GM23248 (cell line): ENCODE measurements around the gene EMD. TPM values are rescaled to one million over a fixed set of nuclear protein-coding genes. Genes with fewer than 3 reads are reported as not detected.

Experiments used
- DNase-seq: peaks from one replicate; pipeline ENCODE4 v3.0.0-alpha.2; 2015
- H2AFZ ChIP-seq: fragments of 200-600 bp; sonication (generic); 2 replicates; pipeline ENCODE4 v1.6.1; 2016; ENCODE audit warnings: antibody characterized with exemption
- H3F3A ChIP-seq: fragments of 200-600 bp; sonication (generic); 2 replicates; pipeline ENCODE4 v1.6.1; 2016; ENCODE audit warnings: mild to moderate bottlenecking, antibody characterized with exemption, mixed run types; ENCODE audit not compliant: insufficient read depth
- H3K27ac ChIP-seq: fragments of 200-600 bp; sonication (generic); 2 replicates; pipeline ENCODE4 v1.5.1; 2016; ENCODE audit warnings: mild to moderate bottlenecking
- H3K27me3 ChIP-seq: fragments of 200-600 bp; sonication (generic); replicated peaks from 2 replicates; pipeline ENCODE4 v1.6.1; 2016; ENCODE audit warnings: mild to moderate bottlenecking; ENCODE audit not compliant: insufficient read depth
- H3K36me3 ChIP-seq: fragments of 200-600 bp; sonication (generic); 2 replicates; pipeline ENCODE4 v1.6.1; 2016; ENCODE audit warnings: low read depth, mild to moderate bottlenecking
- H3K4me1 ChIP-seq: fragments of 200-600 bp; sonication (generic); 2 replicates; pipeline ENCODE4 v1.6.1; 2016; ENCODE audit warnings: mild to moderate bottlenecking; ENCODE audit not compliant: insufficient read depth
- H3K4me2 ChIP-seq: fragments of 200-600 bp; sonication (generic); one replicate; pipeline ENCODE4 v1.6.1; 2016; ENCODE audit warnings: mild to moderate bottlenecking; ENCODE audit not compliant: unreplicated experiment
- H3K4me3 ChIP-seq: fragments of 200-600 bp; sonication (generic); 2 replicates; pipeline ENCODE4 v1.5.1; 2016; ENCODE audit warnings: mild to moderate bottlenecking
- H3K79me2 ChIP-seq: fragments of 200-600 bp; sonication (generic); 2 replicates; pipeline ENCODE4 v1.6.1; 2016; ENCODE audit warnings: mild to moderate bottlenecking; ENCODE audit not compliant: insufficient read depth
- H3K9ac ChIP-seq: fragments of 200-600 bp; sonication (generic); 2 replicates; pipeline ENCODE4 v1.6.1; 2016; ENCODE audit warnings: mild to moderate bottlenecking
- H3K9me2 ChIP-seq: fragments of 200-600 bp; sonication (generic); 2 replicates; pipeline ENCODE4 v1.6.1; 2016; ENCODE audit warnings: mixed run types, mild to moderate bottlenecking, moderate library complexity; ENCODE audit not compliant: insufficient read depth
- H3K9me3 ChIP-seq: fragments of 200-600 bp; sonication (generic); one replicate; pipeline ENCODE4 v1.6.1; 2017; ENCODE audit warnings: low read depth
- H4K20me1 ChIP-seq: fragments of 200-600 bp; sonication (generic); 2 replicates; pipeline ENCODE4 v1.6.0; 2016; ENCODE audit not compliant: insufficient read depth
- EZH2 ChIP-seq: fragments of 200-600 bp; sonication (generic); IDR thresholded peaks from 2 replicates; pipeline ENCODE4 v1.6.1; 2018; ENCODE audit warnings: antibody characterized with exemption, mild to moderate bottlenecking; ENCODE audit not compliant: insufficient read depth, poor library complexity, severe bottlenecking
- EZH2phosphoT487 ChIP-seq: fragments of 200-600 bp; sonication (generic); IDR thresholded peaks from 2 replicates; pipeline ENCODE4 v1.6.1; 2018; ENCODE audit warnings: antibody characterized with exemption, moderate library complexity, mild to moderate bottlenecking, low read depth; ENCODE audit not compliant: insufficient read depth
- WGBS, 2 experiments: methylation state at CpG; one replicate each; pipeline ENCODE4 v1.1.6; 2015 to 2017; ENCODE audit warnings: low lambda C conversion rate in 2 of 2, low coverage in 1 of 2; ENCODE audit errors: missing lambda C conversion rate in 2 of 2; 5-methylcytosine and 5-hydroxymethylcytosine counted together
- in situ Hi-C: fragments of 300-500 bp; cut with MboI; formaldehyde crosslinking; loops from 2 replicates; pipeline ENCODE4 v1.15.0; 2020
- polyA plus RNA-seq: library from polyadenylated mRNA; unstranded; fragments of >200 nt; fragmentation: Nextera tagmentation; extraction: Ambion mirVana; gene quantifications from 2 replicates; pipeline ENCODE4 v1.2.1, GENCODE V29; 2016
- total RNA-seq: library from RNA; depleted of rRNA; stranded (reverse); fragments of >200 nt; shearing (Covaris generic); gene quantifications from 2 replicates; pipeline ENCODE4 v1.2.3, GENCODE V29; 2014

EMD gene
- total and polyA plus RNA-seq, 2 experiments from 2014 or later = 39.7 to 96.0 TPM

DNA sequence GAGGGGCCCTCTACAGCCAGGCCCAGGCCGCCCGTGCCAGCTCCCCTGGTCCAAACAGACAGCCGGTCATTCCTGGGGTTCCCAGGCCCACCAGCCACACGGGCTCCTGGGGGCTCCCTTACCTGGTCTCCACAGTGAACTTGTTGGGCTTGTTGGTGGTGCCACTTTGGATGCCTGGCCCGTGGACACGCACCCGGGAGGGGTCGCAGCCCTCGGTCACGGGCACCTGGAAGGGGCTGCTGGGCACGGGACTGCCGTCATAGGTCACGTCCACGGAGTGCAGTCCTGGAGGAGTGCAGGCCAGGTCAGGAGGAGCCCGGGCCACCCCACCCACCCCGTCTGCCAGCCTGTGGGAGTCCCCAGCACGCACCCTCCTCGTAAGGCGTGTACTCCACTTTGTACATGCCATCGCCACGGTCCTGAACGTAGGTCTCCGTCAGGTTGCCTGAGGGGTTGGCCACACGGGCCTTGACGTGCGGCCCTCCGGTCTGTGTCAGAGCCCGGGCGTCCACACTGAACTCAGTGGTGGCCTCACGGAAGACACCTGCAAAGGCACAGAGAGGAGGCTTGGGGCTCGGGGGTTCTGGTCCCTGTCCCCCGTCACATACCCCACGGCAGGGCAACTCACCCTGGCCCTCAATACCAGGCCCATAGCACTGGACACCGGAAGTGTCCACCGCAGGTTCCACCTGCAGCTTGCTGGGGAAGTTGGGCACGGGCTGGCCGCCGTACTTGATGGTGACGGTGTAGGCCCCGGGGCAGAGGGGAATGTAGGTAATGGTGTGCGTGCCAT lies 19.5 kb upstream of the EMD start:
- Histone ChIP-seq H3K79me2 (peaks cover 75% of the 10 kb centered on the region), H3K9me3 (no peaks in the 10 kb centered on the region), H3K4me3 (no peak overlapping the region), H3F3A (peaks cover 30% of the 10 kb centered on the region), H3K9ac (no peak overlapping the region), H2AFZ (no peak overlapping the region), H3K4me2 (no peak overlapping the region), H3K36me3 (peaks cover 6% of the 10 kb centered on the region; the same call in 1 of the 2 replicates), H3K9me2 (no peaks in the 10 kb centered on the region), H4K20me1 (no peaks in the 10 kb centered on the region; the same call in 1 of the 2 replicates), H3K27me3 (no peaks in the 10 kb centered on the region), H3K4me1 (no peaks in the 10 kb centered on the region), H3K27ac (no peak overlapping the region)
- WGBS, 2 experiments = 89 to 98% methylated on average over 9 to 19 of the region's 41 CpGs
- no peak for DNase-seq
- in situ Hi-C loops = no loop called here
- TF ChIP-seq EZH2phosphoT487 (no peak), EZH2 (no peak)

DNA sequence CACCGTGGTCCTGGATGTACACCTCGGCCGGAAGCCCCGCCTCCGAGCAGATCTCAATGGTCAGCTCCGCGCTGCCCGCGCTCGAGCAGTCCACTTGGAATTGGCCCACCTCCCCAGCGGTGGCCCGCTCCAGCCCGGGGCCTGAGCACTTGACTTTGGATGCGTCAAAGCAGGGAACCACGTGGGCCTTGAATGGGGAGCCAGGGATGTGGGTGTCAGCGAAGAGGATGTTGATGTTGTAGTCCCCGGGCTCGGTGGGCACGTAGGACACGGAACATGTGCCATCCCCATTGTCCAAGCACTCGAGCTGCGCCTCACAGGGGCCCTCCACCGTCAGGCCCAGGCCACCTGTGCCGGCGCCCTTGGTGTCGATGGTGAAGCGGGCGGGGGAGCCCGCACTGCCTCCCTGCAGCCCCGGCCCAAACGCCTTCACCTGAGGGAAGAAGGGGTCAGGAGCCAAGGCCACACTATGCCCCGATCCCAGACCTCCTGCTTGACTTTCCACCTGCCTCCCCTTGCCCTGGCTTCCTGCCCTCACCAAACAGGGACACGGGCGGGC lies 18.9 kb upstream of the EMD start:
- Histone ChIP-seq H3K9me2 (no peaks in the 10 kb centered on the region), H3K36me3 (peaks cover 6% of the 10 kb centered on the region; the same call in 1 of the 2 replicates), H3K27me3 (no peaks in the 10 kb centered on the region), H4K20me1 (no peaks in the 10 kb centered on the region; the same call in 1 of the 2 replicates), H3K9me3 (no peaks in the 10 kb centered on the region), H3K4me2 (no peak overlapping the region), H3K79me2 (peaks cover 81% of the 10 kb centered on the region), H3K4me1 (no peaks in the 10 kb centered on the region), H3K4me3 (no peak overlapping the region), H3K9ac (no peak overlapping the region), H2AFZ (no peak overlapping the region), H3K27ac (no peak overlapping the region), H3F3A (peaks cover 30% of the 10 kb centered on the region)
- DNase-seq = no peak
- WGBS, 2 experiments = 83 to 93% methylated on average over 10 to 25 of the region's 34 CpGs
- in situ Hi-C loops = no loop called here
- no peak for TF ChIP-seq EZH2phosphoT487
- TF ChIP-seq EZH2 = no peak

DNA sequence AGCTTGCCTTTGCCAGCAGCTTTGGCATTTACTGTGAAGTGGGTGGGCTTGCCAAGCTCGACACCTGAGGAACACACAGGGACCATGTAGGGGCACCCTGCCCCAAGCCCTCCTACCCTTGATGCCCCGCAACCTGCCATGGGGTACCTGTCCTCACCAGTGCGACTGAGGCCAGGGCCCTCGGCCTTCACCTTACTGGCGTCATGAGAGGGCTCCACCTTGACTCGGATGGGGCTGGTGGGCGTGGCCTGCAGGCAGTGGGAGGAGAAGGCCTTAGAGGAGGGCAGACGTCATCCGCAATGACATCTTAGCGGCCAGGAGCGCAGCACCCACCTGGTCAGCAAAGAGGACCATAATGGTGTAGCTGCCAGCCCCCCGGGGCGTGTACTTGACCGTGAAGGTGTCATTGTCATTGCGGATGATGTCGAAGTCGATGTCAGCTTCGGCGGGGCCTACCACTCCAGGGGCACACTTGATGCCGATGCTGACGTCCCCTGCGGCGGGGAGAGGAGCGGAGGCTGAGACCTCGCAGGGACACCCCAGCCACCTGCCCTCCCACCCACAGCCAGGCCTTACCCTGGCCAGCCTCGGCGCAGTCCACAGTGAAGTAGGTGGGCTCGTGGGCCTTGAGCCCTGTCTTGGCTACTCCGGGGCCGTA lies 16.9 kb upstream of the EMD start:
- Histone ChIP-seq H3K4me1 (0 out of 2 replicates have a peak, but pooled peaks cover 5% of the 10 kb centered on the region), H3K79me2 (peaks cover 89% of the 10 kb centered on the region), H3K4me3 (no peak overlapping the region), H4K20me1 (no peaks in the 10 kb centered on the region; the same call in 1 of the 2 replicates), H3K9me2 (no peaks in the 10 kb centered on the region), H3K9me3 (no peaks in the 10 kb centered on the region), H2AFZ (no peak overlapping the region), H3K9ac (no peak overlapping the region), H3K27ac (peak overlapping the region; percentile 21; the same call in 1 of the 2 replicates), H3K4me2 (no peak overlapping the region), H3K36me3 (peaks cover 6% of the 10 kb centered on the region; the same call in 1 of the 2 replicates), H3K27me3 (no peaks in the 10 kb centered on the region), H3F3A (peaks cover 36% of the 10 kb centered on the region)
- TF ChIP-seq EZH2 = no peak
- TF ChIP-seq EZH2phosphoT487 = no peak
- no peak for DNase-seq
- in situ Hi-C loops = no loop called here
- WGBS, 2 experiments = 72 to 75% methylated on average over 13 to 15 of the region's 30 CpGs

DNA sequence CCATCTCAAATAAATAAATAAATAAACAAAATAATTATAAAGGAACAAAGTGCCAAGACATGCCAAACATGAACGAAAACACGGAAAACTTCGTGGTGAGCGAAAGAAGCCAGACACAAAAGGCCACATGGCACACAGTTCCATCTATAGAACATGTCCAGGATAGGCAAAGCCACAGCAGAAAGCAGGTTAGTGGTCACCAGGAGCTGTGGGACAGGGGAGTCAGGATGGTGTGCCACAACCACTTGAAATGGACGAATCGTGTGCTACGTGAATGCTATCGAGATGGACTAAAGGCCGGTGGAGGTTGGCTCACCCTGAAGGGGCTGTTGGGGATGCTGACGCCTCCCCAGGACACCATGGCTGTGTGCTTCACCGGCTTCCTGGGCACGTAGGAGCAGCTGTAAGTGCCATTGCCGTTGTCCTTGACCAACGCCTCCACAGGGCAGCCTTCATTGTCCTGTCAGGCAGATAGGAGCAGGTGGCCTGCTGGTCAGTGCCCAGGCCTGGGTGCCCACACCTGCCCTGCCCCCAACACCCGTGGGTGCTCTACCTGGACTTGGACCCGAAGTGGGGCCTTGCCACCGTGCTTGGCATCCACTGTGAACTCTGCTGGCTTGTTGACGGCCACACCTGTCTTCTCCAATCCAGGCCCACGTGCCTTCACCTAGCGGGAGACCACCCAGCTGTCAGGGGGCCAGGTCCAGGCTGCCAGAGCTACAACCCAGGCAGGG lies 15.2 kb upstream of the EMD start:
- H2AFZ ChIP-seq = no peak overlapping the region
- no peaks in the 10 kb centered on the region; the same call in 1 of the 2 replicates for H4K20me1 ChIP-seq
- 0 out of 2 replicates have a peak, but pooled peaks cover 9% of the 10 kb centered on the region for H3K4me1 ChIP-seq
- H3K27ac ChIP-seq = peak overlapping the region; percentile 21; the same call in 1 of the 2 replicates
- no peak for DNase-seq
- in situ Hi-C loops = no loop called here
- H3K9ac ChIP-seq = no peak overlapping the region
- TF ChIP-seq EZH2 (no peak), EZH2phosphoT487 (no peak)
- 65 to 79% methylated on average over 9 to 19 of the region's 20 CpGs for WGBS, 2 experiments
- no peak overlapping the region for H3K4me2 ChIP-seq
- H3F3A ChIP-seq = peaks cover 31% of the 10 kb centered on the region
- H3K4me3 ChIP-seq = no peak overlapping the region
- H3K9me3 ChIP-seq = no peaks in the 10 kb centered on the region
- no peaks in the 10 kb centered on the region for H3K27me3 ChIP-seq
- peaks cover 95% of the 10 kb centered on the region for H3K79me2 ChIP-seq
- H3K36me3 ChIP-seq = peaks cover 6% of the 10 kb centered on the region; the same call in 1 of the 2 replicates
- H3K9me2 ChIP-seq = no peaks in the 10 kb centered on the region
